Activated T-helper 17 cell treated with anti-CD3 and anti-CD28 coated beads, Interleukin-2, amount 50 U/mL, for 72 hours (primary cell): ENCODE data around the gene MAST4. TPM values are rescaled to one million over a fixed set of nuclear protein-coding genes. Genes with fewer than 3 reads are reported as not detected.
"Not testable (repeated sequence)": the region's sequence is repeated elsewhere in the genome, so short reads cannot be mapped to it uniquely, and the experiment has no call there.

Experiments used
- ATAC-seq: fragments of 150-1000 bp; cut with Tn5 transposase; replicated peaks from 2 replicates; pipeline ENCODE4 v1.10.0; 2021; ENCODE audit warnings: mild to moderate bottlenecking, moderate library complexity
- H3K27ac Mint-ChIP-seq: one replicate; pipeline ENCODE4 v1.8.0; 2022; ENCODE audit warnings: mixed read lengths
- H3K27me3 Mint-ChIP-seq: one replicate; pipeline ENCODE4 v1.8.0; 2022; ENCODE audit warnings: mixed read lengths
- H3K36me3 Mint-ChIP-seq: one replicate; pipeline ENCODE4 v1.8.0; 2022; ENCODE audit warnings: low read depth, mild to moderate bottlenecking, mixed read lengths
- H3K4me1 Mint-ChIP-seq: one replicate; pipeline ENCODE4 v1.8.0; 2022; ENCODE audit warnings: mixed read lengths
- H3K4me3 Mint-ChIP-seq: one replicate; pipeline ENCODE4 v1.8.0; 2022; ENCODE audit warnings: mild to moderate bottlenecking, mixed read lengths
- H3K9me3 Mint-ChIP-seq: one replicate; pipeline ENCODE4 v1.8.0; 2022; ENCODE audit warnings: mixed read lengths
- total RNA-seq, 2 donors: library from RNA; stranded (reverse); gene quantifications; one replicate each; pipeline ENCODE4 v1.2.3, GENCODE V29; 2022

MAST4 gene
- total RNA-seq, 2 donors from 2014 or later, result 42.1 to 103 TPM

- no peak overlapping the region for H3K27ac Mint-ChIP-seq
- H3K4me3 Mint-ChIP-seq, result no peak overlapping the region
- no peak for ATAC-seq
- no peaks in the 10 kb centered on the region for H3K4me1 Mint-ChIP-seq
- H3K9me3 Mint-ChIP-seq, result no peaks in the 10 kb centered on the region
- H3K36me3 Mint-ChIP-seq, result no peaks in the 10 kb centered on the region
- H3K27me3 Mint-ChIP-seq, result peaks cover 41% of the 10 kb centered on the region
Measured at GRCh38 chr5:66802941-66803340, 206.7 kb downstream of the MAST4 start.

- ATAC-seq, result no peak
- no peaks in the 10 kb centered on the region for H3K9me3 Mint-ChIP-seq
- no peaks in the 10 kb centered on the region for H3K36me3 Mint-ChIP-seq
- H3K27ac Mint-ChIP-seq, result no peak overlapping the region
- H3K27me3 Mint-ChIP-seq, result peaks cover 39% of the 10 kb centered on the region
- H3K4me3 Mint-ChIP-seq, result no peak overlapping the region
- H3K4me1 Mint-ChIP-seq, result no peaks in the 10 kb centered on the region
Measured at GRCh38 chr5:66805514-66806430, 209.6 kb downstream of the MAST4 start.

GRCh38 chr5:66807743-66808142, 211.6 kb downstream of the MAST4 start:
- Mint-ChIP-seq H3K4me3 (no peak overlapping the region), H3K9me3 (no peaks in the 10 kb centered on the region), H3K27ac (no peak overlapping the region), H3K36me3 (no peaks in the 10 kb centered on the region), H3K27me3 (peaks cover 38% of the 10 kb centered on the region), H3K4me1 (no peaks in the 10 kb centered on the region)
- ATAC-seq, result no peak

GRCh38 chr5:66808663-66809062, 212.5 kb downstream of the MAST4 start:
- Mint-ChIP-seq H3K36me3 (no peaks in the 10 kb centered on the region), H3K4me3 (no peak overlapping the region), H3K4me1 (no peaks in the 10 kb centered on the region), H3K9me3 (no peaks in the 10 kb centered on the region), H3K27me3 (peaks cover 38% of the 10 kb centered on the region), H3K27ac (no peak overlapping the region)
- no peak for ATAC-seq

- no peak for ATAC-seq
- Mint-ChIP-seq H3K36me3 (no peaks in the 10 kb centered on the region), H3K4me3 (no peak overlapping the region), H3K27ac (no peak overlapping the region), H3K27me3 (peaks cover 29% of the 10 kb centered on the region), H3K4me1 (no peaks in the 10 kb centered on the region), H3K9me3 (no peaks in the 10 kb centered on the region)
Measured at GRCh38 chr5:66810151-66810550, 214.0 kb downstream of the MAST4 start.

GRCh38 chr5:66810848-66811261, 214.7 kb downstream of the MAST4 start:
- Mint-ChIP-seq H3K36me3 (no peaks in the 10 kb centered on the region), H3K27me3 (peaks cover 26% of the 10 kb centered on the region), H3K4me1 (no peaks in the 10 kb centered on the region), H3K9me3 (no peaks in the 10 kb centered on the region), H3K4me3 (no peak overlapping the region), H3K27ac (no peak overlapping the region)
- ATAC-seq, result no peak

- Mint-ChIP-seq H3K4me1 (no peaks in the 10 kb centered on the region), H3K27ac (no peak overlapping the region), H3K4me3 (no peak overlapping the region), H3K36me3 (no peaks in the 10 kb centered on the region), H3K9me3 (no peaks in the 10 kb centered on the region), H3K27me3 (peaks cover 18% of the 10 kb centered on the region)
- ATAC-seq, result no peak
Measured at GRCh38 chr5:66812291-66812690, 216.1 kb downstream of the MAST4 start.

- no peak for ATAC-seq
- no peaks in the 10 kb centered on the region for H3K9me3 Mint-ChIP-seq
- peaks cover 11% of the 10 kb centered on the region for H3K27me3 Mint-ChIP-seq
- no peaks in the 10 kb centered on the region for H3K4me1 Mint-ChIP-seq
- no peak overlapping the region for H3K27ac Mint-ChIP-seq
- no peak overlapping the region for H3K4me3 Mint-ChIP-seq
- H3K36me3 Mint-ChIP-seq, result no peaks in the 10 kb centered on the region
Measured at GRCh38 chr5:66813306-66813705, 217.1 kb downstream of the MAST4 start.

GRCh38 chr5:66814146-66814991, 218.2 kb downstream of the MAST4 start:
- ATAC-seq, result peak; percentile 83
- H3K36me3 Mint-ChIP-seq, result no peaks in the 10 kb centered on the region
- no peaks in the 10 kb centered on the region for H3K9me3 Mint-ChIP-seq
- H3K4me3 Mint-ChIP-seq, result no peak overlapping the region
- no peak overlapping the region for H3K27ac Mint-ChIP-seq
- H3K27me3 Mint-ChIP-seq, result peaks cover 4% of the 10 kb centered on the region
- peaks cover 7% of the 10 kb centered on the region for H3K4me1 Mint-ChIP-seq

GRCh38 chr5:66818304-66818934, 222.2 kb downstream of the MAST4 start:
- Mint-ChIP-seq H3K27ac (no peak overlapping the region), H3K9me3 (peaks cover 3% of the 10 kb centered on the region), H3K27me3 (no peaks in the 10 kb centered on the region), H3K4me3 (no peak overlapping the region), H3K4me1 (peaks cover 28% of the 10 kb centered on the region), H3K36me3 (no peaks in the 10 kb centered on the region)
- ATAC-seq, result no peak

GRCh38 chr5:66818935-66819328, 222.7 kb downstream of the MAST4 start:
- Mint-ChIP-seq H3K36me3 (no peaks in the 10 kb centered on the region), H3K27me3 (no peaks in the 10 kb centered on the region), H3K9me3 (peaks cover 3% of the 10 kb centered on the region), H3K4me3 (no peak overlapping the region), H3K4me1 (peaks cover 33% of the 10 kb centered on the region), H3K27ac (no peak overlapping the region)
- no peak for ATAC-seq

GRCh38 chr5:66820630-66821207, 224.5 kb downstream of the MAST4 start:
- ATAC-seq, result no peak
- Mint-ChIP-seq H3K4me1 (peaks cover 39% of the 10 kb centered on the region), H3K27me3 (no peaks in the 10 kb centered on the region), H3K4me3 (no peak overlapping the region), H3K9me3 (peaks cover 3% of the 10 kb centered on the region), H3K36me3 (no peaks in the 10 kb centered on the region), H3K27ac (no peak overlapping the region)

- peak; percentile 87 for ATAC-seq
- Mint-ChIP-seq H3K9me3 (peaks cover 3% of the 10 kb centered on the region), H3K27me3 (no peaks in the 10 kb centered on the region), H3K36me3 (no peaks in the 10 kb centered on the region), H3K4me1 (peaks cover 39% of the 10 kb centered on the region), H3K27ac (peak overlapping the region; percentile 99), H3K4me3 (peak overlapping the region; percentile 74)
Measured at GRCh38 chr5:66821688-66822429, 225.7 kb downstream of the MAST4 start.

GRCh38 chr5:66822906-66823305, 226.7 kb downstream of the MAST4 start:
- Mint-ChIP-seq H3K4me3 (peak overlapping the region; percentile 74), H3K27ac (peak overlapping the region; percentile 99), H3K4me1 (peaks cover 39% of the 10 kb centered on the region)
- H3K9me3 Mint-ChIP-seq, H3K27me3 Mint-ChIP-seq, ATAC-seq, H3K36me3 Mint-ChIP-seq: not testable (repeated sequence)
